Keratinocyte (primary cell): ENCODE results near the gene BCAS3.

ENCODE experiments used
- CTCF ChIP-seq, 3 experiments: IDR thresholded peaks in 1 of 3; conservative IDR thresholded peaks in 1 of 3; optimal IDR thresholded peaks in 1 of 3; 2 replicates in 2 of 3; 3 replicates in 1 of 3; pipeline versions ENCODE3 to v1.5.1; 2011; ENCODE audit warnings: low read length in 3 of 3, mild to moderate bottlenecking in 3 of 3, moderate library complexity in 2 of 3, control low read depth in 1 of 3, inconsistent platforms in 1 of 3; ENCODE audit not compliant: insufficient read depth in 2 of 3; ENCODE audit errors: extremely low read depth in 1 of 3
- EZH2 ChIP-seq: IDR thresholded peaks from one replicate; pipeline ENCODE4 v1.6.1; 2012; ENCODE audit warnings: inconsistent platforms, mild to moderate bottlenecking, low read length, moderate library complexity

- no peak for TF ChIP-seq CTCF (optimal IDR thresholded peaks at IDR 0.05 in 1 of 3, IDR thresholded peaks at IDR 0.05 in 1 of 3, conservative IDR thresholded peaks at IDR 0.05 in 1 of 3; ENCODE audit: extremely low read depth in 1 of 3, insufficient read depth in 2 of 3, low read length in 3 of 3)
- TF ChIP-seq EZH2: no peak
Measured at GRCh38 chr17:61188081-61188480, 510.4 kb downstream of the BCAS3 start.
